ENCODE measurements around the gene MTF2.

MTF2 gene

DNA sequence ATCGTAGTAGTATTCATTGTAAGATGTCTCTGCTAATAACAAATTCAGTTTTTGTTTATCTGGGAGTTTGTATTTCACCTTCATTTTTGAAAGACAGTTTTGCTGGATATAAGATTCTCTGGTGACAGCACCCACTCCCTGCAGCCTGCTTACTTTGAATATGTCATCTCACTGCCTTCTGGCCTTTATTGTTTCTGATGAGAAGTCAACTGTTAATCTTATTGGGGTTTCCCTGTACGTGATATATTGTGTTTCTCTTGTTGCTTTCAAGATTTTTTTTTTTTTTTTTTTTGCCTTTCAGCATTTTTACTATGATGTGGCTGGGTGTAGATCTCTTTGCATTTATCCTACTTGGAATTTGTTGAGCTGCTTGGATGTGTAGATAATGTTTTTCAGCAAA lies 29.3 kb downstream of the MTF2 start:
- DNase-seq (ENCODE audit: low read depth, low spot score), result no peak
- Histone ChIP-seq H3K27me3 (ENCODE audit: insufficient read depth, insufficient read length) (no peaks in the 10 kb centered on the region), H3K9ac (ENCODE audit: insufficient read length, low read depth) (no peak overlapping the region), H3K36me3 (ENCODE audit: insufficient read depth, insufficient read length, low read length) (peaks cover 42% of the 10 kb centered on the region), H3K4me1 (ENCODE audit: insufficient read depth, insufficient read length) (no peaks in the 10 kb centered on the region), H3K9me3 (ENCODE audit: insufficient read depth, low read length) (peaks cover 17% of the 10 kb centered on the region; the same call in 1 of the 2 replicates), H3K4me3 (ENCODE audit: insufficient read length, low read depth) (no peak overlapping the region)
- TF ChIP-seq ZNF274 (IDR thresholded peaks at IDR 0.05; ENCODE audit: low read depth, low read length), result no peak
- TF ChIP-seq YY1 (IDR thresholded peaks at IDR 0.05; ENCODE audit: insufficient read depth, insufficient read length), result no peak
- TF ChIP-seq SUZ12 (IDR thresholded peaks at IDR 0.05; ENCODE audit: extremely low read depth, insufficient read depth, insufficient read length), result no peak

- Histone ChIP-seq H3K9ac (ENCODE audit: insufficient read length, low read depth) (no peak overlapping the region), H3K4me1 (ENCODE audit: insufficient read depth, insufficient read length) (no peaks in the 10 kb centered on the region), H3K27me3 (ENCODE audit: insufficient read depth, insufficient read length) (no peaks in the 10 kb centered on the region), H3K36me3 (ENCODE audit: insufficient read depth, insufficient read length, low read length) (peaks cover 45% of the 10 kb centered on the region), H3K9me3 (ENCODE audit: insufficient read depth, low read length) (peaks cover 17% of the 10 kb centered on the region; the same call in 1 of the 2 replicates), H3K4me3 (ENCODE audit: insufficient read length, low read depth) (no peak overlapping the region)
- TF ChIP-seq ZNF274 (IDR thresholded peaks at IDR 0.05; ENCODE audit: low read depth, low read length) (no peak), YY1 (IDR thresholded peaks at IDR 0.05; ENCODE audit: insufficient read depth, insufficient read length) (no peak), SUZ12 (IDR thresholded peaks at IDR 0.05; ENCODE audit: extremely low read depth, insufficient read depth, insufficient read length) (no peak)
- no peak for DNase-seq (ENCODE audit: low read depth, low spot score)
These were observed 30.5 kb downstream of the MTF2 start for GRCh38 chr1:93109578-93109977.

- Histone ChIP-seq H3K27me3 (ENCODE audit: insufficient read depth, insufficient read length) (no peaks in the 10 kb centered on the region), H3K9me3 (ENCODE audit: insufficient read depth, low read length) (peaks cover 17% of the 10 kb centered on the region; the same call in 1 of the 2 replicates), H3K4me1 (ENCODE audit: insufficient read depth, insufficient read length) (no peaks in the 10 kb centered on the region), H3K36me3 (ENCODE audit: insufficient read depth, insufficient read length, low read length) (peaks cover 56% of the 10 kb centered on the region), H3K4me3 (ENCODE audit: insufficient read length, low read depth) (no peak overlapping the region), H3K9ac (ENCODE audit: insufficient read length, low read depth) (no peak overlapping the region)
- DNase-seq (ENCODE audit: low read depth, low spot score), result no peak
- TF ChIP-seq ZNF274 (IDR thresholded peaks at IDR 0.05; ENCODE audit: low read depth, low read length), result no peak
- no peak for TF ChIP-seq SUZ12 (IDR thresholded peaks at IDR 0.05; ENCODE audit: extremely low read depth, insufficient read depth, insufficient read length)
- no peak for TF ChIP-seq YY1 (IDR thresholded peaks at IDR 0.05; ENCODE audit: insufficient read depth, insufficient read length)
These were observed 32.0 kb downstream of the MTF2 start for GRCh38 chr1:93111065-93111464.

DNA sequence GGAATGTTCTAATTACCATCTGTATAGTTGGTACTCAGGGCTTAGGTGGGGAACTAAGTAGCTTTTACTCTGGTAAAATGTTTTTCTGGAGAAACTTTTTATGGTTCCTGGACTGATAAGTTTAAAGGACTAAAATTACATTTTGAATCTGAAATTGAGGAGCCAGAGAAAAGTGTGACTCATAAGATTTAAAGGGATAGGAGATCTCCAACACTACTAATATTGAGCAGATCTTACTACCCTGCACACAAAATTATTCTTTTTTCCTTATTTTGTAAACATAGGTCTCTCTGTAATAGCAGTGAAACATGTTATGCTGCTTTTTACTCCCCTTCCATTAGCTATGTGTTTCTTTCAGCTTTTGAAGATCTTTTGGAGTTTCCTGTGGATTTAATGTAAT lies 32.5 kb downstream of the MTF2 start:
- Histone ChIP-seq H3K4me1 (ENCODE audit: insufficient read depth, insufficient read length) (no peaks in the 10 kb centered on the region), H3K9me3 (ENCODE audit: insufficient read depth, low read length) (peaks cover 16% of the 10 kb centered on the region; the same call in 1 of the 2 replicates), H3K4me3 (ENCODE audit: insufficient read length, low read depth) (no peak overlapping the region), H3K27me3 (ENCODE audit: insufficient read depth, insufficient read length) (no peaks in the 10 kb centered on the region), H3K36me3 (ENCODE audit: insufficient read depth, insufficient read length, low read length) (peaks cover 61% of the 10 kb centered on the region), H3K9ac (ENCODE audit: insufficient read length, low read depth) (no peak overlapping the region)
- no peak for DNase-seq (ENCODE audit: low read depth, low spot score)
- TF ChIP-seq SUZ12 (IDR thresholded peaks at IDR 0.05; ENCODE audit: extremely low read depth, insufficient read depth, insufficient read length) (no peak), YY1 (IDR thresholded peaks at IDR 0.05; ENCODE audit: insufficient read depth, insufficient read length) (no peak), ZNF274 (IDR thresholded peaks at IDR 0.05; ENCODE audit: low read depth, low read length) (no peak)

GRCh38 chr1:93113127-93113526 lies 34.0 kb downstream of the MTF2 start:
- Histone ChIP-seq H3K9ac (ENCODE audit: insufficient read length, low read depth) (no peak overlapping the region), H3K27me3 (ENCODE audit: insufficient read depth, insufficient read length) (no peaks in the 10 kb centered on the region), H3K4me1 (ENCODE audit: insufficient read depth, insufficient read length) (no peaks in the 10 kb centered on the region), H3K9me3 (ENCODE audit: insufficient read depth, low read length) (0 out of 2 replicates have a peak, but pooled peaks cover 3% of the 10 kb centered on the region), H3K4me3 (ENCODE audit: insufficient read length, low read depth) (no peak overlapping the region), H3K36me3 (ENCODE audit: insufficient read depth, insufficient read length, low read length) (peaks cover 68% of the 10 kb centered on the region)
- no peak for TF ChIP-seq ZNF274 (IDR thresholded peaks at IDR 0.05; ENCODE audit: low read depth, low read length)
- DNase-seq (ENCODE audit: low read depth, low spot score), result no peak

- H3K4me1 ChIP-seq (ENCODE audit: insufficient read depth, insufficient read length), result no peaks in the 10 kb centered on the region
- TF ChIP-seq ZNF274 (IDR thresholded peaks at IDR 0.05; ENCODE audit: low read depth, low read length) (no peak), YY1 (IDR thresholded peaks at IDR 0.05; ENCODE audit: insufficient read depth, insufficient read length) (no peak), SUZ12 (IDR thresholded peaks at IDR 0.05; ENCODE audit: extremely low read depth, insufficient read depth, insufficient read length) (no peak)
- no peaks in the 10 kb centered on the region for H3K9me3 ChIP-seq (ENCODE audit: insufficient read depth, low read length)
- DNase-seq (ENCODE audit: low read depth, low spot score), result no peak
- H3K9ac ChIP-seq (ENCODE audit: insufficient read length, low read depth), result no peak overlapping the region
- no peak overlapping the region for H3K4me3 ChIP-seq (ENCODE audit: insufficient read length, low read depth)
- H3K36me3 ChIP-seq (ENCODE audit: insufficient read depth, insufficient read length, low read length), result peaks cover 78% of the 10 kb centered on the region
- H3K27me3 ChIP-seq (ENCODE audit: insufficient read depth, insufficient read length), result no peaks in the 10 kb centered on the region
These were observed 35.3 kb downstream of the MTF2 start for GRCh38 chr1:93114391-93114790.

DNA sequence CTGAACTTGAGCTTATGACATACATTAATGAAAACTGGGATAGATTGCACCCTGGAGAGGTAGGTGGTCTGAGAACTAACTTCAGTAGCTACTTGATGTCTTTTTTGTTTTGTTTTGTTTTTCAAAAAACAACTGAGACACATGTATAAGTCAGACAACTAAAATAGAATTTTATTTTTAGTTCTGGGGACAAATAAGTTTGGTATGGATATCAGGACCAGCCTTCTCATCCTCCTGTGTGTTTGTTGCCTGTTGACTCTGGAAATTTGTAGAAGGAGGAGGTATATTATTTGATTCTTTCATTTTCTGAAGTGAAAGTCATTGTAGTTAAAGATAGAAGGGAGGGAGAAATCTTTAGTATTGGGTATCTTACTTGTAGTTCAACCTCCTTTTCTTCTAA lies 41.5 kb downstream of the MTF2 start:
- no peak overlapping the region for H3K4me3 ChIP-seq (ENCODE audit: insufficient read length, low read depth)
- H3K27me3 ChIP-seq (ENCODE audit: insufficient read depth, insufficient read length), result no peaks in the 10 kb centered on the region
- H3K9me3 ChIP-seq (ENCODE audit: insufficient read depth, low read length), result no peaks in the 10 kb centered on the region
- DNase-seq (ENCODE audit: low read depth, low spot score), result no peak
- no peak overlapping the region for H3K9ac ChIP-seq (ENCODE audit: insufficient read length, low read depth)
- H3K4me1 ChIP-seq (ENCODE audit: insufficient read depth, insufficient read length), result no peaks in the 10 kb centered on the region
- peaks cover 86% of the 10 kb centered on the region for H3K36me3 ChIP-seq (ENCODE audit: insufficient read depth, insufficient read length, low read length)
- TF ChIP-seq SUZ12 (IDR thresholded peaks at IDR 0.05; ENCODE audit: extremely low read depth, insufficient read depth, insufficient read length), result no peak
- no peak for TF ChIP-seq YY1 (IDR thresholded peaks at IDR 0.05; ENCODE audit: insufficient read depth, insufficient read length)

Data from NT2/D1 (cell line).